ENCODE results near the gene CAMK1D. TPM values are rescaled to one million over a fixed set of nuclear protein-coding genes. Genes with fewer than 3 reads are reported as not detected.

CAMK1D gene
- total and polyA plus RNA-seq, 10 of the 15 experiments (the other 5 are each of a cell fraction or from before 2014, with no cell fraction given) = 2.1 to 35.5 (median 14.7) TPM

- ChIA-PET CTCF (interaction anchor here (1.1 kb wide), 1 partner anchor 123 kb away, joined by 3 read pairs; no protein-coding TSS in a partner anchor), RAD21 (ENCODE audit: unreplicated experiment) (interaction anchor here (1.9 kb wide), 1 partner anchor 72 kb away, joined by 4 read pairs; no protein-coding TSS in a partner anchor), POLR2A (interaction anchor here (0.7 to 0.9 kb wide), 2 partner anchors 23 to 441 kb away, joined by 4 to 6 read pairs; no protein-coding TSS in a partner anchor), SMC1A (ENCODE audit: uncharacterized antibody, unreplicated experiment) (interaction anchor here (1.2 kb wide), 1 partner anchor 20 kb away, joined by 3 read pairs; no protein-coding TSS in a partner anchor)
- no peak overlapping the region for H2AFZ ChIP-seq (ENCODE audit: control insufficient read depth, low read depth, low read length)
- H3K4me2 ChIP-seq (ENCODE audit: control insufficient read depth, insufficient read depth) = no peak overlapping the region
- no peaks in the 10 kb centered on the region for H3K36me3 ChIP-seq (ENCODE audit: control insufficient read depth in 2 of 2, insufficient read depth in 2 of 2, low read length in 1 of 2)
- no peak for FAIRE-seq
- no peak overlapping the region for H3K4me3 ChIP-seq
- 98% methylated on average over 5 of the region's 5 CpGs for WGBS (ENCODE audit: insufficient coverage, insufficient replicate concordance, low lambda C conversion rate, missing lambda C conversion rate)
- no peaks in the 10 kb centered on the region for H3K27me3 ChIP-seq (replicated peaks in 1 of 2; ENCODE audit: control insufficient read depth in 2 of 2, insufficient read depth in 2 of 2, low read length in 1 of 2)
- ATAC-seq = no peak
- in situ Hi-C loops (cut with MboI) (no loop called here), intact Hi-C loops (cut with micrococcal nuclease; ENCODE audit: unreplicated experiment) (no loop called here)
- DNase-seq (ENCODE audit: low read depth, low spot score) = no peak
- no peak overlapping the region for H3K27ac ChIP-seq (ENCODE audit: control insufficient read depth, insufficient read depth)
- BruUV-seq (replicated peaks) = no TSS peak
- peaks cover 9% of the 10 kb centered on the region for H3K4me1 ChIP-seq (ENCODE audit: control insufficient read depth, insufficient read depth, low read length)
- no peaks in the 10 kb centered on the region for H4K20me1 ChIP-seq (ENCODE audit: control insufficient read depth, insufficient read depth)
- no peak overlapping the region for H3K9ac ChIP-seq (ENCODE audit: control insufficient read depth, insufficient read depth, low read length)
- H3K79me2 ChIP-seq (ENCODE audit: control insufficient read depth, insufficient read depth, low read length) = no peaks in the 10 kb centered on the region
- no peaks in the 10 kb centered on the region; the same call in 1 of the 3 replicates for H3K9me3 ChIP-seq (replicated peaks; ENCODE audit: control insufficient read depth, insufficient read depth, low read length)
- TF ChIP-seq HDAC6 (IDR thresholded peaks at IDR 0.05; ENCODE audit: unreplicated experiment) (no peak), PAX8 (IDR thresholded peaks at IDR 0.05) (no peak), ZNF592 (IDR thresholded peaks at IDR 0.05) (no peak), SKIL (IDR thresholded peaks at IDR 0.05; ENCODE audit: low read depth, poor library complexity, severe bottlenecking) (no peak), NBN (IDR thresholded peaks at IDR 0.05) (no peak), MTA2 (IDR thresholded peaks at IDR 0.05; ENCODE audit: low read depth) (no peak), E2F8 (IDR thresholded peaks at IDR 0.05; ENCODE audit: low read depth, partially characterized antibody) (no peak), MEF2B (IDR thresholded peaks at IDR 0.05; ENCODE audit: partially characterized antibody, poor library complexity, severe bottlenecking) (no peak), NRF1 (conservative IDR thresholded peaks at IDR 0.05; ENCODE audit: low read depth, low read length) (no peak), EGR1 (IDR thresholded peaks at IDR 0.05; ENCODE audit: borderline replicate concordance in 1 of 2, low read depth in 2 of 2, low read length in 2 of 2) (no peak)
These were observed 234.7 kb downstream of the CAMK1D start for GRCh38 chr10:12583891-12584595.

Data from GM12878 (cell line).